Mesenteric fat pad (tissue), 1 donor: ENCODE measurements around the gene SSC5D. TPM values are rescaled to one million over a fixed set of nuclear protein-coding genes. Genes with fewer than 3 reads are reported as not detected.

Source experiments
- DNase-seq: peaks from one replicate; pipeline ENCODE4 v3.0.0-alpha.2; 2020; ENCODE audit warnings: low spot score
- total RNA-seq: library from RNA; stranded (reverse); fragmentation: NEBNext Ultra II Directional; extraction: Animal tissue kit (Norgen Biotek cat#: 25700); gene quantifications from one replicate; pipeline ENCODE4 v1.2.1, GENCODE V29; 2021
- donor health status: DM: yes; HTN: yes; CAD: no.

The SSC5D gene
- total RNA-seq, 1 donor from 2014 or later: 13.9 TPM

DNA sequence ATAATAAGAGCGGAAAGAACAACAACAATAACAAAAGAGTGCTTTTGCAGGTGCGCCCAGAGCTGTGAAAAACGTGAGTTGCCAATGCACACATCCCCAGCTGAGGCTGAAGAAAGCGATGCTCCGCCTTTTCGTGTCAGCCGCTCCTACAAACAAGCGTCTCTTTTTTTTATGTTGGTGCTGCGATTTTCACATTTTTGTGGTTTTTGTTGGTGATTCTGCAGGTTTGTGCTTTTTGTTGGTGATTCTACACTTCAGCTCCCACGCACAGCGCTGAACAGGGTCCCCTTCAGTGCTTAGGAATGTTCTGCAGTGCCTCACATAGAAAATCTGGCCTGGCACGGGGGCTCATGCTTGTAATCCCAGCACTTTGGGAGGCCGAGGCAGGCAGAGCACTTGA is 64.4 kb downstream of the SSC5D start:
- DNase-seq: no peak

DNA sequence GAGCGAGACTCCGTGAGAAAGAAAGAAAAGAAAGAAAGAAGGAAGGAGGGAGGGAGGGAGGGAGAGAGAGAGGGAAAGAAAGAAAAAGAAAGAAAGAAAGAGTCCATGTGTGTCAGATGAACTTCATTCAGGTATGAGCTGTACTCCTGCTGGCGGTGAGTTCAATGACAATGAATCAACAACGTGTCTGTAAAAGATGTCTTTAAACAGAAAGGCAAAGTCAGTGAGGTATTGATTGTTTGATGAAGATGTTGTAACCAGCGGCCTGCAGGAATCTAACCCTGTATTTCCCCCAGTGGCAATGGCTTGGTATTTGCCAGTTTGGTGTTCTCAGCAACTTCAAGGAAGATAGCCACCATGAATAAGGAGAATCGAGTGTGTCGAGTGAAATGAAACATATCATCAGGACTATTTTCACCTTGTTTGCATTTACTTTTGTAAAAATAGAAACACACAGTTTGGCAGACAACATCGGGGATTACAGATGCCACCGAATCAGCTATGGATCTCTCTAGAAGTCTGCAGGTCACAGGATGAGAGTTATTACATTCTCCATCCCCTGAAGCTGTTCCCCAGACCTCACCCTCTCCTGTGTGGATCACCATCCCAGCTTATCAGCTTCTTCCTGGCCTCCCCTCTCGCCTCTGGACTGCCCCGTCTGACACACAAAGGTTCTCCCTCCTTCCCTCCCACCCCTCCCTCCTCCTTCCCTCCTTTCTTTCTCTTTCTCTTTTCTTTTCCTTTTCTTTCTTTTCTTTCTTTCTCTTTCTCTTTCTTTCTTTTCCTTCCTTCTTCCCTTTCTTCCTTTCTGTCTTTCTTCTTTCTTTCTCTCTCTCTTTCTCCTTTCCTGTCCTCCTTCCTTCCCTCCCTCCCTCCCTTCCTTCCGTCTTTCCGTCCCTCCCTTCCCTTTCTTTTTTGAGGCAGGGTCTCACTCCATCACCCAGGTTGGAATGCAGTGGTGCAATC is 65.3 kb downstream of the SSC5D start:
- no peak for DNase-seq

- no peak for DNase-seq
Observed at GRCh38 chr19:55554302-55554701, 66.1 kb downstream of the SSC5D start.

- no peak for DNase-seq
Observed at GRCh38 chr19:55554741-55555152, 66.5 kb downstream of the SSC5D start.

DNA sequence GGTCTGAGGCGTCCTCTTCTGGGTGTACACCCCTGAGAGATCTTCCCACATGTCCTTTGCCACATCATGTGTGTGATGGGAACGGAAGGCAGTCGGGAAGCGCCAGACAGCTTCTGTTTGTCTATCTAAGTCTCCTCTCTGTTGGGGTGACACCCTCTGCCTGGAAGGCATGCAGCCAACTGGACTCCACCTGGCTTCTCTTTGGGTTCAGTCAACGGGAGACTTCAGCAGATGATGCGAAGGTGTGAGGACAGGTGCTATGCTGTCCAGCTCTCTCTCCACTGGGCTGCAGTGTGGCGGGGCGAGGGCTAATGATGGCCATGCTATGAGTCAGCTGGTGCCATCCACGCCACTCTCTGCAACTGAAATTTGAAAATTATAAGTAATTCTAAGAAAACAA is 71.4 kb downstream of the SSC5D start:
- no peak for DNase-seq

DNA sequence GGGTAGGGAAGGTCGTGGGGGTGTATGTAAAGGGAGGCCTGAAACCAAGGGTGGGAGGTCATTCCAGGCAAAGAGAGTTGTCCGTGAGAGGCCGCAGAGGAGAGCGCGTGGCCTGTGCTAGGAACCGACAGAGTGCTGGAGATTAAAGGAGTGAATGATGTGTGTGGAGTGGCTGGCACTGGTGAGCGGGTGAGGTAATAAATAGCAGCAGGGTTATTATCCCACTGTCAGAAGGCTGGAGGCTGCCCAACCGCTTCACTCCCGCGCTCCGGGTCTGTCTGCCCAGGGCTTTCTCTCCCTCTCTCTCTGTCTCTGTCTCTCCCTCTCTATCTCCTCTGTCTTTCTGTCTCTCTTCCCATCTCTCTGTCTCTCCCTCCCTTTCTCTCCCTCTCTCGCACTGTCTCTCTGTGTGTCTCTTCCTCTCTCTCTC is 75.0 kb downstream of the SSC5D start:
- DNase-seq: no peak

- DNase-seq: no peak
Observed at GRCh38 chr19:55566823-55567222, 78.6 kb downstream of the SSC5D start.

GRCh38 chr19:55567708-55568328 is 79.6 kb downstream of the SSC5D start:
- DNase-seq: no peak

Other genes with a start within 250 kb of the SSC5D start
- gene PPP6R1, start 229.4 kb upstream of the SSC5D start, total RNA-seq: 49.4 TPM
- 20.2 TPM for gene HSPBP1, start 208.3 kb upstream of the SSC5D start, total RNA-seq
- gene BRSK1, start 204.4 kb upstream of the SSC5D start, total RNA-seq: 1.2 TPM
- 7.1 TPM for gene TMEM150B, start 163.1 kb upstream of the SSC5D start, total RNA-seq
- 6.8 TPM for gene KMT5C, start 148.6 kb upstream of the SSC5D start, total RNA-seq
- gene COX6B2, start 133.7 kb upstream of the SSC5D start, total RNA-seq: not detected
- not detected for gene GARIN5B, start 125.2 kb upstream of the SSC5D start, total RNA-seq
- gene IL11, start 118.0 kb upstream of the SSC5D start, total RNA-seq: not detected
- gene TMEM190, start 111.6 kb upstream of the SSC5D start, total RNA-seq: not detected
- 0.90 TPM for gene TMEM238, start 104.1 kb upstream of the SSC5D start, total RNA-seq
- gene RPL28, start 102.5 kb upstream of the SSC5D start, total RNA-seq: 1,147 TPM
- gene UBE2S, start 80.6 kb upstream of the SSC5D start, total RNA-seq: 24.2 TPM
- gene SHISA7, start 45.1 kb upstream of the SSC5D start, total RNA-seq: not detected
- gene ISOC2, start 26.8 kb upstream of the SSC5D start, total RNA-seq: 53.2 TPM
- not detected for gene C19orf85, start 23.7 kb upstream of the SSC5D start, total RNA-seq
- 9.7 TPM for gene ZNF628, start 11.8 kb upstream of the SSC5D start, total RNA-seq
- 7.3 TPM for gene NAT14, start 3.2 kb upstream of the SSC5D start, total RNA-seq
- not detected for gene SBK2, start 48.7 kb downstream of the SSC5D start, total RNA-seq
- 1.7 TPM for gene SBK3, start 57.1 kb downstream of the SSC5D start, total RNA-seq
- 10.9 TPM for gene ZNF579, start 92.4 kb downstream of the SSC5D start, total RNA-seq
- 12.8 TPM for gene FIZ1, start 111.1 kb downstream of the SSC5D start, total RNA-seq
- gene ZNF524, start 111.9 kb downstream of the SSC5D start, total RNA-seq: 19.1 TPM
- gene ZNF865, start 117.2 kb downstream of the SSC5D start, total RNA-seq: 12.0 TPM
- gene ZNF784, start 136.1 kb downstream of the SSC5D start, total RNA-seq: 4.5 TPM
- 39.6 TPM for gene ZNF580, start 152.6 kb downstream of the SSC5D start, total RNA-seq
- gene ZNF581, start 155.2 kb downstream of the SSC5D start, total RNA-seq: 11.3 TPM
- gene CCDC106, start 159.8 kb downstream of the SSC5D start, total RNA-seq: 16.4 TPM
- gene U2AF2, start 166.6 kb downstream of the SSC5D start, total RNA-seq: 126 TPM
- 114 TPM for gene EPN1, start 186.8 kb downstream of the SSC5D start, total RNA-seq
- gene NLRP9, start 250.0 kb downstream of the SSC5D start, total RNA-seq: not detected